Astrocyte (in vitro differentiated cells and primary cell): ENCODE results near the gene MUC4.

Experiments
- EZH2 ChIP-seq: IDR thresholded peaks from 2 replicates; pipeline ENCODE4 v1.6.1; 2012; ENCODE audit warnings: mild to moderate bottlenecking, low read length, inconsistent platforms; ENCODE audit not compliant: insufficient read depth
- TF ChIP-seq, protein P1 (sequence below): IDR thresholded peaks from 2 replicates; pipeline ENCODE4 v1.5.1; 2011; ENCODE audit warnings: low read depth, mild to moderate bottlenecking, inconsistent platforms, low read length, moderate library complexity; ENCODE audit not compliant: insufficient read depth

DNA sequence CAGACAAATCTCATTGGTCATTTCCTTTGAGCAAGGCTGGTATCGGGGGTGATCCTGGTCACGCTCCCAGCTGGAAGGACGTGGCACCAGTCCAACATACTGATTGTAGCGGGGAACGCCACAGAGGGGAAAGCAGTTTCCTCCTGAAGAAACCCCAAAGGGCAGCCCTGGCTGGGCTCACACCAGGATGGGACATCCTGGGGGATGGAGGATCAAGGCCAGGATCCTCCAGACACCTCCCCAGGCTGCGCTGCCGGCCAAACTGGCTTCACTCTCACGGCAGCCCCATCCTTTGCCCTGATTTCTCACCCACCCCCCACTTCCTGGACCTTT lies 54.3 kb downstream of the MUC4 start:
- TF ChIP-seq, protein P1, sequence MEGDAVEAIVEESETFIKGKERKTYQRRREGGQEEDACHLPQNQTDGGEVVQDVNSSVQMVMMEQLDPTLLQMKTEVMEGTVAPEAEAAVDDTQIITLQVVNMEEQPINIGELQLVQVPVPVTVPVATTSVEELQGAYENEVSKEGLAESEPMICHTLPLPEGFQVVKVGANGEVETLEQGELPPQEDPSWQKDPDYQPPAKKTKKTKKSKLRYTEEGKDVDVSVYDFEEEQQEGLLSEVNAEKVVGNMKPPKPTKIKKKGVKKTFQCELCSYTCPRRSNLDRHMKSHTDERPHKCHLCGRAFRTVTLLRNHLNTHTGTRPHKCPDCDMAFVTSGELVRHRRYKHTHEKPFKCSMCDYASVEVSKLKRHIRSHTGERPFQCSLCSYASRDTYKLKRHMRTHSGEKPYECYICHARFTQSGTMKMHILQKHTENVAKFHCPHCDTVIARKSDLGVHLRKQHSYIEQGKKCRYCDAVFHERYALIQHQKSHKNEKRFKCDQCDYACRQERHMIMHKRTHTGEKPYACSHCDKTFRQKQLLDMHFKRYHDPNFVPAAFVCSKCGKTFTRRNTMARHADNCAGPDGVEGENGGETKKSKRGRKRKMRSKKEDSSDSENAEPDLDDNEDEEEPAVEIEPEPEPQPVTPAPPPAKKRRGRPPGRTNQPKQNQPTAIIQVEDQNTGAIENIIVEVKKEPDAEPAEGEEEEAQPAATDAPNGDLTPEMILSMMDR = no peak
- no peak for TF ChIP-seq EZH2
